Heart left ventricle (tissue), 16 donors: ENCODE results near the gene NFE2L2. TPM values are rescaled to one million over a fixed set of nuclear protein-coding genes. Genes with fewer than 3 reads are reported as not detected.

Source experiments
- ATAC-seq, 4 donors: fragments of 200-7000 bp; cut with Tn5 transposase; one replicate each; pipeline ENCODE4 v1.9.1; 2020 to 2022; ENCODE audit warnings: moderate library complexity in 4 of 4, mild to moderate bottlenecking in 3 of 4, moderate number of reproducible peaks in 1 of 4
- DNase-seq, 5 donors: peaks; one replicate each; pipeline ENCODE4 v3.0.0-alpha.2; 2020
- H3K27ac ChIP-seq, 12 donors: fragments of 200-600 bp; sonication (generic) in 4 of 12; one replicate each; pipeline versions ENCODE4 v1.5.0 to v1.8.0; 2016 to 2022; ENCODE audit warnings: mild to moderate bottlenecking in 2 of 12
- H3K27me3 ChIP-seq, 9 donors: fragments of 200-600 bp; sonication (generic) in 2 of 9; one replicate each; pipeline versions ENCODE4 v1.5.1 to v1.8.0; 2016 to 2022; ENCODE audit warnings: mild to moderate bottlenecking in 3 of 9
- H3K36me3 ChIP-seq, 9 donors: fragments of 200-600 bp; sonication (generic) in 2 of 9; one replicate each; pipeline versions ENCODE4 v1.5.0 to v1.8.0; 2018 to 2022; ENCODE audit warnings: mild to moderate bottlenecking in 2 of 9
- H3K4me1 ChIP-seq, 12 donors: fragments of 200-600 bp; sonication (generic) in 4 of 12; one replicate each; pipeline versions ENCODE4 v1.5.0 to v1.8.0; 2016 to 2022; ENCODE audit warnings: mild to moderate bottlenecking in 3 of 12
- H3K4me3 ChIP-seq, 12 donors: fragments of 200-600 bp; sonication (generic) in 4 of 12; one replicate each; pipeline versions ENCODE4 v1.5.0 to v1.8.0; 2017 to 2022; ENCODE audit warnings: mild to moderate bottlenecking in 9 of 12, moderate library complexity in 4 of 12
- H3K9me3 ChIP-seq, 12 donors: fragments of 200-600 bp; sonication (generic) in 4 of 12; one replicate each; pipeline versions ENCODE4 v1.5.0 to v1.8.0; 2016 to 2022; ENCODE audit warnings: mild to moderate bottlenecking in 1 of 12
- POLR2A ChIP-seq, 2 donors: fragments of 450-650 bp; IDR thresholded peaks; one replicate each; pipeline ENCODE4 v1.6.1; 2017; ENCODE audit warnings: antibody characterized with exemption in 2 of 2, mild to moderate bottlenecking in 2 of 2, moderate library complexity in 2 of 2
- WGBS, 4 donors: extraction: QIAGEN DNeasy Blood & Tissue Kit in 2 of 4; methylation state at CpG; one replicate each; pipeline versions ENCODE4 v1.1.5 to v1.1.7; 2013 to 2018; 5-methylcytosine and 5-hydroxymethylcytosine counted together
- intact Hi-C, 10 donors: fragments of 100-400 bp; cut with DNase I; formaldehyde crosslinking; loops; one replicate each; pipeline versions ENCODE4 v1.11.1 to v1.14.2; 2022
- polyA plus RNA-seq, 2 donors: library from polyadenylated mRNA; stranded (reverse); fragments of 200-250 nt; gene quantifications; one replicate each; pipeline ENCODE4 v1.2.3, GENCODE V29; 2013
- total RNA-seq, 9 donors: library from RNA; depleted of rRNA in 2 of 9; stranded (reverse); fragments of >200 nt in 2 of 9; fragmentation: NEBNext Ultra II Directional in 3 of 9; extraction: Animal tissue kit (Norgen Biotek cat#: 25700) in 3 of 9; gene quantifications; one replicate each; pipeline versions ENCODE4 v1.1.0 to v1.2.4, GENCODE V29; 2016 to 2023
- TF ChIP-seq, protein P1 (sequence below), 12 donors: fragments of 200-600 bp; sonication (generic) in 4 of 12; IDR thresholded peaks; one replicate each; pipeline versions ENCODE4 v1.5.0 to v1.8.0; 2018 to 2022; ENCODE audit warnings: antibody characterized with exemption in 12 of 12, mild to moderate bottlenecking in 5 of 12
- donor health status: ischemic (EF 13 %, LVEDD 7.1; RV severe dilation, severe dysfunction).
- donor health status: healthy with polysubstance abuse.
- donor health status: DM: no; HTN: yes; CAD: no.
- donor health status: DM: no; HTN: no; CAD: no.
- donor health status: ischemic (EF 25% LVEDD 6.9; RV normal size, moderate dysfunction).
- donor health status: ischemic (EF 25% LVEDD 5.7; RV mildly dilated, moderate dysfunction).
- donor health status: healthy.
- donor health status: DM: yes; HTN: yes; CAD: no.
- donor health status: ischemic (EF 35%, LVEDD 5.7; RV mildly dilated, moderate dysfunction).
- donor health status: nonischemic (EF 11% LVEDD 7.7; RV severe dilation, severe dysfunction).
- donor health status: DM: yes; HTN: yes; CAD: no.
- donor health status: PGD.
- donor health status: ischemic (EF 29% LVEDD 5.4; RV normal size, mild dysfunction).
- donor health status: nonischemic (EF 23%, LVEDD 6.1; RV moderate dilation, normal function).

The NFE2L2 gene
- total and polyA plus RNA-seq, 11 donors: 17.0 to 82.5 (median 54.8) TPM

DNA sequence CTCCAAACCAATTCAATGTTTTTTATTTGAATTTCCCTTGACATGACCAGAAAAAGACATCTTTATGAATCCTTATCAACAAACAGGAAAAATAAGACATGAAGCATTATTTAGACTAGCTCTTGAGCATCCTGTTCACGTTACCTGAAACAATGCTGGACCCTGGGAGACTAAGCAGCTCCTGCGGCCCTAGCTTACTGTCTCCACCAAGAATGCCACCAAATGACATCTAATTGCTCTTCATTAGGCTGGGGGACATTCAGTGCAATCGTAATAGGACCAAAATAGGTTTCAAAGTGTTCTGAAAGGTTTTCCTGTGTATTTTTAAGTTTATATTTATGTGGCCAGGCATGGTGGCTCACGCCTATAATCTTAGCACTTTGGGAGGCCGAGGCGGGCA lies 25.5 kb downstream of the NFE2L2 start:
- H3K27me3 ChIP-seq: no peaks in the 10 kb centered on the region
- H3K36me3 ChIP-seq: peaks cover 0 to 17% (median 13%) of the 10 kb centered on the region in 9 donors
- no peak for DNase-seq
- H3K4me1 ChIP-seq: peaks cover 31 to 96% (median 90%) of the 10 kb centered on the region in 12 donors
- 63 to 77% (median 66%) methylated on average over 6 of the region's 6 CpGs for WGBS, 4 donors
- no peaks in the 10 kb centered on the region for H3K9me3 ChIP-seq
- H3K27ac ChIP-seq: peak overlapping the region in 11 of 12 donors; percentile 64 to 94 (median 82)
- intact Hi-C loops: no loop called here
- no peak for ATAC-seq
- H3K4me3 ChIP-seq: peak overlapping the region in 1 of 12 donors; percentile 3
- TF ChIP-seq, protein P1, sequence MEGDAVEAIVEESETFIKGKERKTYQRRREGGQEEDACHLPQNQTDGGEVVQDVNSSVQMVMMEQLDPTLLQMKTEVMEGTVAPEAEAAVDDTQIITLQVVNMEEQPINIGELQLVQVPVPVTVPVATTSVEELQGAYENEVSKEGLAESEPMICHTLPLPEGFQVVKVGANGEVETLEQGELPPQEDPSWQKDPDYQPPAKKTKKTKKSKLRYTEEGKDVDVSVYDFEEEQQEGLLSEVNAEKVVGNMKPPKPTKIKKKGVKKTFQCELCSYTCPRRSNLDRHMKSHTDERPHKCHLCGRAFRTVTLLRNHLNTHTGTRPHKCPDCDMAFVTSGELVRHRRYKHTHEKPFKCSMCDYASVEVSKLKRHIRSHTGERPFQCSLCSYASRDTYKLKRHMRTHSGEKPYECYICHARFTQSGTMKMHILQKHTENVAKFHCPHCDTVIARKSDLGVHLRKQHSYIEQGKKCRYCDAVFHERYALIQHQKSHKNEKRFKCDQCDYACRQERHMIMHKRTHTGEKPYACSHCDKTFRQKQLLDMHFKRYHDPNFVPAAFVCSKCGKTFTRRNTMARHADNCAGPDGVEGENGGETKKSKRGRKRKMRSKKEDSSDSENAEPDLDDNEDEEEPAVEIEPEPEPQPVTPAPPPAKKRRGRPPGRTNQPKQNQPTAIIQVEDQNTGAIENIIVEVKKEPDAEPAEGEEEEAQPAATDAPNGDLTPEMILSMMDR (IDR thresholded peaks at IDR 0.05): no peak
- TF ChIP-seq POLR2A (IDR thresholded peaks at IDR 0.05): no peak

DNA sequence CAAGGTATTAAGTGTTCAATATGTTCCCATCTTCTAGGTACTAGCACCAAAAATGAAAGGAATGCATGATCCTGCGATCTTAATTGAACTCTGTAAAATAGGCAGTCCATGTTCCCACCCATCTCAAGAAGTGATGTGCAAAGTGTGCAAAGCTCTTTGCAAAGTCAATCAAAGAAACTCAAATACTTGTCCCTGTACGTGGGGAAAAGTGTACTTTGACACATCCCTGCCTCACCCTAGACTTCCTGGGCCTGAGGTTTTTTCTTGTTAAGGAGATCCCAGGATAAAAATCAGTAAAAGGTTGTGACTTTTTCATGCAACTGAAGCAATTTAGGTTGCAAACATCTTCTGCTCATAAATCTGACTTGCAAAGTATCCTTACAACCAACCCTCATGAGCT lies 26.6 kb downstream of the NFE2L2 start:
- intact Hi-C loops: no loop called here
- Histone ChIP-seq H3K27me3 (no peaks in the 10 kb centered on the region), H3K9me3 (no peaks in the 10 kb centered on the region), H3K4me3 (no peak overlapping the region), H3K36me3 (peaks cover 0 to 29% (median 24%) of the 10 kb centered on the region in 9 donors), H3K27ac (peak overlapping the region in 3 of 12 donors; percentile 25 to 94 (median 60)), H3K4me1 (peaks cover 24 to 96% (median 82%) of the 10 kb centered on the region in 12 donors)
- DNase-seq: no peak
- no peak for TF ChIP-seq POLR2A (IDR thresholded peaks at IDR 0.05)
- TF ChIP-seq, protein P1 (IDR thresholded peaks at IDR 0.05): no peak
- WGBS, 4 donors: 43 to 59% (median 53%) methylated on average over 2 of the region's 2 CpGs
- no peak for ATAC-seq

- peak; percentile 58 to 84 (median 79) for ATAC-seq
Observed at GRCh38 chr2:177235855-177236437, 28.6 kb downstream of the NFE2L2 start.

DNA sequence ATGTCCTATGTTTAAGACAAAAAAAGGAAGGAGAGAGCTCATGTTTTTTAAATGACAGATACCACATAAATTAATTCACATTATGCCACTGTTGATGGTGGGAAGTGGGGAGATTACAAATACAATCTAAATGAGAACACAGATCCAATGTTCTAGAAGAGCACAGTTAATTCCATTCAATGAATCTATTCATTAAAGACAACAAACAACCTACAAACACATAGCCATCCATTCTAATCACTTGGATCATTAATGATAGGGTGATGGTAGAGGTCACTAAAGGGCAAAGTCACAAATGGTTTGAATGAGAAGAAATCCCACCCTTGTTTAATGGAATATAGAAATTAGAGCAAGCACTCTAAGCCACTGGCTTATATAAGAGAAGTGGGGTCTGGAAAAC lies 30.3 kb downstream of the NFE2L2 start:
- Histone ChIP-seq H3K27me3 (no peaks in the 10 kb centered on the region), H3K36me3 (peaks cover 0 to 65% (median 61%) of the 10 kb centered on the region in 9 donors), H3K9me3 (no peaks in the 10 kb centered on the region), H3K4me3 (no peak overlapping the region), H3K27ac (peak overlapping the region in 1 of 12 donors; percentile 34), H3K4me1 (peaks cover 11 to 72% (median 46%) of the 10 kb centered on the region in 12 donors)
- ATAC-seq (no peak), DNase-seq (no peak)
- TF ChIP-seq, protein P1 (IDR thresholded peaks at IDR 0.05): no peak
- no peak for TF ChIP-seq POLR2A (IDR thresholded peaks at IDR 0.05)
- intact Hi-C loops: no loop called here

More at GRCh38 chr2:177235855-177236437, 28.6 kb downstream of the NFE2L2 start:
- Histone ChIP-seq H3K27me3 (no peaks in the 10 kb centered on the region), H3K9me3 (no peaks in the 10 kb centered on the region), H3K4me1 (peaks cover 19 to 80% (median 62%) of the 10 kb centered on the region in 12 donors), H3K36me3 (peaks cover 0 to 48% (median 44%) of the 10 kb centered on the region in 9 donors), H3K27ac (peak overlapping the region in 11 of 12 donors; percentile 11 to 78 (median 65)), H3K4me3 (no peak overlapping the region)
- intact Hi-C loops: no loop called here
- DNase-seq: peak in 4 of 5 donors; percentile 21 to 64 (median 47)
- TF ChIP-seq, protein P1 (IDR thresholded peaks at IDR 0.05): peak in 1 of 12 donors; percentile 19
- no peak for TF ChIP-seq POLR2A (IDR thresholded peaks at IDR 0.05)
- WGBS, 4 donors: 43 to 65% (median 54%) methylated on average over 6 of the region's 6 CpGs
